Liver (tissue), 9 donors: ENCODE measurements around the gene NLRP5. TPM values are rescaled to one million over a fixed set of nuclear protein-coding genes. Genes with fewer than 3 reads are reported as not detected.

ENCODE experiments used
- DNase-seq: peaks from one replicate; pipeline ENCODE4 v3.0.0-alpha.2; 2017; ENCODE audit warnings: low spot score
- H3K27ac ChIP-seq, 2 donors: one replicate each; pipeline ENCODE4 v1.7.0; 2013; ENCODE audit warnings: inconsistent platforms in 2 of 2, low read length in 2 of 2, control low read depth in 1 of 2, low read depth in 1 of 2, mild to moderate bottlenecking in 1 of 2
- H3K27me3 ChIP-seq, 4 donors: one replicate each; pipeline versions ENCODE4 v1.6.1 to v1.7.0; 2013; ENCODE audit warnings: low read length in 3 of 4, inconsistent platforms in 1 of 4, mild to moderate bottlenecking in 1 of 4, moderate library complexity in 1 of 4; ENCODE audit not compliant: control insufficient read depth in 4 of 4, insufficient read depth in 4 of 4
- H3K36me3 ChIP-seq, 4 donors: one replicate each; pipeline versions ENCODE4 v1.6.1 to v1.7.0; 2013; ENCODE audit warnings: low read length in 3 of 4, mild to moderate bottlenecking in 3 of 4, low read depth in 1 of 4, moderate library complexity in 1 of 4; ENCODE audit not compliant: control insufficient read depth in 4 of 4, insufficient read depth in 3 of 4
- H3K4me1 ChIP-seq, 4 donors: one replicate each; pipeline versions ENCODE4 v1.6.1 to v1.7.0; 2013; ENCODE audit warnings: low read length in 3 of 4, mild to moderate bottlenecking in 3 of 4, moderate library complexity in 1 of 4; ENCODE audit not compliant: control insufficient read depth in 4 of 4, insufficient read depth in 4 of 4
- H3K4me3 ChIP-seq, 3 donors: one replicate each; pipeline versions ENCODE4 v1.6.1 to v1.7.0; 2013; ENCODE audit warnings: low read length in 3 of 3, control low read depth in 1 of 3, low read depth in 1 of 3, mild to moderate bottlenecking in 1 of 3
- H3K9ac ChIP-seq, 2 donors: one replicate each; pipeline ENCODE4 v1.7.0; 2013; ENCODE audit warnings: low read length in 2 of 2, mild to moderate bottlenecking in 2 of 2, moderate library complexity in 2 of 2, control low read depth in 1 of 2, low read depth in 1 of 2
- H3K9me3 ChIP-seq, 4 donors: one replicate each; pipeline versions ENCODE4 v1.6.1 to v1.7.0; 2013; ENCODE audit warnings: low read length in 3 of 4; ENCODE audit not compliant: control insufficient read depth in 4 of 4
- EGR1 ChIP-seq, 2 donors: IDR thresholded peaks; 2 replicates each; pipeline ENCODE4 v1.6.1; 2016 to 2018; ENCODE audit warnings: antibody characterized with exemption in 2 of 2, low read depth in 2 of 2
- FOXA1 ChIP-seq: IDR thresholded peaks from 2 replicates; pipeline ENCODE4 v1.6.1; 2016; ENCODE audit warnings: antibody characterized with exemption
- FOXA2 ChIP-seq: IDR thresholded peaks from 2 replicates; pipeline ENCODE4 v1.6.1; 2016; ENCODE audit warnings: antibody characterized with exemption
- GABPA ChIP-seq, 2 donors: IDR thresholded peaks in 1 of 2; conservative IDR thresholded peaks in 1 of 2; 2 replicates each; pipeline ENCODE4 v1.6.1; 2016; ENCODE audit warnings: antibody characterized with exemption in 2 of 2, mild to moderate bottlenecking in 1 of 2, moderate library complexity in 1 of 2
- HNF4A ChIP-seq, 2 donors: conservative IDR thresholded peaks; 2 replicates each; pipeline ENCODE4 v1.6.1; 2016; ENCODE audit warnings: antibody characterized with exemption in 2 of 2, mild to moderate bottlenecking in 2 of 2
- HNF4G ChIP-seq: IDR thresholded peaks from 2 replicates; pipeline ENCODE4 v1.6.1; 2016; ENCODE audit warnings: antibody characterized with exemption
- JUND ChIP-seq, 2 donors: IDR thresholded peaks; 2 replicates each; pipeline ENCODE4 v1.6.1; 2016; ENCODE audit warnings: antibody characterized with exemption in 2 of 2
- NR2F2 ChIP-seq: IDR thresholded peaks from 2 replicates; pipeline ENCODE4 v1.6.1; 2016; ENCODE audit warnings: antibody characterized with exemption
- RAD21 ChIP-seq, 2 donors: IDR thresholded peaks; 2 replicates each; pipeline ENCODE4 v1.6.1; 2016; ENCODE audit warnings: antibody characterized with exemption in 2 of 2, mild to moderate bottlenecking in 2 of 2
- RXRA ChIP-seq, 2 donors: IDR thresholded peaks; 2 replicates each; pipeline ENCODE4 v1.6.1; 2017 to 2018; ENCODE audit warnings: antibody characterized with exemption in 2 of 2, mild to moderate bottlenecking in 1 of 2
- SP1 ChIP-seq: IDR thresholded peaks from 2 replicates; pipeline ENCODE4 v1.6.1; 2018; ENCODE audit warnings: antibody characterized with exemption, mild to moderate bottlenecking
- TAF1 ChIP-seq: conservative IDR thresholded peaks from 2 replicates; pipeline ENCODE4 v1.6.1; 2016; ENCODE audit warnings: antibody characterized with exemption, mild to moderate bottlenecking
- YY1 ChIP-seq: IDR thresholded peaks from 2 replicates; pipeline ENCODE4 v1.6.1; 2016; ENCODE audit warnings: antibody characterized with exemption, mild to moderate bottlenecking
- WGBS: extraction: QIAGEN DNeasy Blood & Tissue Kit; methylation state at CpG from one replicate; pipeline ENCODE4 v1.1.7; 2013; 5-methylcytosine and 5-hydroxymethylcytosine counted together
- polyA plus RNA-seq, 2 donors: library from polyadenylated mRNA; stranded (reverse) in 1 of 2; unstranded in 1 of 2; fragments of 200-250 nt in 1 of 2; fragments of >200 nt in 1 of 2; fragmentation: Nextera tagmentation in 1 of 2; extraction: Ambion mirVana in 1 of 2; gene quantifications; one replicate each; pipeline versions ENCODE4 v1.2.1 to v1.2.3, GENCODE V29; 2013 to 2015
- total RNA-seq, 2 donors: library from RNA; depleted of rRNA; stranded (reverse); fragments of >200 nt; gene quantifications; one replicate each; pipeline ENCODE4 v1.2.3, GENCODE V29; 2014
- TF ChIP-seq, protein P1 (sequence below): IDR thresholded peaks from 2 replicates; pipeline ENCODE4 v1.6.1; 2016; ENCODE audit warnings: antibody characterized with exemption, mild to moderate bottlenecking
- TF ChIP-seq, protein P2 (sequence below): IDR thresholded peaks from 2 replicates; pipeline ENCODE4 v1.6.1; 2016; ENCODE audit warnings: antibody characterized with exemption
- TF ChIP-seq, protein P3 (sequence below): IDR thresholded peaks from 2 replicates; pipeline ENCODE4 v1.6.1; 2016; ENCODE audit warnings: antibody characterized with exemption
- TF ChIP-seq, protein P4 (sequence below): IDR thresholded peaks from 2 replicates; pipeline ENCODE4 v1.6.1; 2016; ENCODE audit warnings: antibody characterized with exemption
- donor health status: healthy.
- donor health status: healthy.
- donor health status: healthy.
- donor health status: healthy.
- donor health status: healthy.

The NLRP5 gene
- total and polyA plus RNA-seq, 4 donors, result not detected

DNA sequence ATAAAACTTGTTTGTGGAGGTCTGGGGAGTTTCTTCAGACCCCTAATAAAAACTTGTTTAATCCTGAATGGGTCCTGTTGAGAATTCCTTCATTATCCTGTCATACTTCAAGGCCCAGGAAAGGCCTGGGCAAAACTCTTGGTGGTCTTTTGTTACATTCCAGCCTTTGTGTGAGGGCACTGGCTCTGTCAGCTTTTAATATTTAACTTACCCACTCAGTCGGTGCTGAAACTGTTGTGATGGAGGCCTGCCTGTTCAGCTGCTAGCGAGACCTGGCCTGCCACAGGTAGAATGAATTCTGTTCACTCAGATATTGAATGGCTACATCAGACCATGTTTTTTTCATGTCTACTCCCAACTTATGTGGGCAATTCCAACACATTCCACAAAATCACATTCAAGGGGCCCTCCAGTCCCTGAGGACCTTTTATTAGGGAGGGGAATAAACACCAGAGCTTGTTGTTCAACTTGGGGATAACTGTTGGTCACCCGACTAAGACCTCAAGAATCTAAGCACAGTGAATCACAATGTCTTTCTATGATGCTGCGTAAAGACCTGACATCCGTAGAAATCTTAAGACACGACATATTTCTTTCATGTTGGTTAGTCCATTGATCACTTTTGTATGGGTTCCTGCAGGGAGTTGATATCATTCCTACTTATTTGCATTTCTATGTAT is 26.4 kb upstream of the NLRP5 start:
- no peaks in the 10 kb centered on the region for H3K4me1 ChIP-seq
- H3K9me3 ChIP-seq, result peaks cover 0 to 4% (median 0%) of the 10 kb centered on the region in 4 donors
- no peak overlapping the region for H3K27ac ChIP-seq
- H3K4me3 ChIP-seq, result no peak overlapping the region
- TF ChIP-seq FOXA1 (no peak), HNF4A (conservative IDR thresholded peaks at IDR 0.05) (no peak), FOXA2 (no peak), NR2F2 (no peak), YY1 (no peak), GABPA (IDR thresholded peaks at IDR 0.05 in 1 of 2, conservative IDR thresholded peaks at IDR 0.05 in 1 of 2) (no peak), HNF4G (no peak), SP1 (no peak), RXRA (IDR thresholded peaks at IDR 0.05) (no peak)
- TF ChIP-seq, protein P1, sequence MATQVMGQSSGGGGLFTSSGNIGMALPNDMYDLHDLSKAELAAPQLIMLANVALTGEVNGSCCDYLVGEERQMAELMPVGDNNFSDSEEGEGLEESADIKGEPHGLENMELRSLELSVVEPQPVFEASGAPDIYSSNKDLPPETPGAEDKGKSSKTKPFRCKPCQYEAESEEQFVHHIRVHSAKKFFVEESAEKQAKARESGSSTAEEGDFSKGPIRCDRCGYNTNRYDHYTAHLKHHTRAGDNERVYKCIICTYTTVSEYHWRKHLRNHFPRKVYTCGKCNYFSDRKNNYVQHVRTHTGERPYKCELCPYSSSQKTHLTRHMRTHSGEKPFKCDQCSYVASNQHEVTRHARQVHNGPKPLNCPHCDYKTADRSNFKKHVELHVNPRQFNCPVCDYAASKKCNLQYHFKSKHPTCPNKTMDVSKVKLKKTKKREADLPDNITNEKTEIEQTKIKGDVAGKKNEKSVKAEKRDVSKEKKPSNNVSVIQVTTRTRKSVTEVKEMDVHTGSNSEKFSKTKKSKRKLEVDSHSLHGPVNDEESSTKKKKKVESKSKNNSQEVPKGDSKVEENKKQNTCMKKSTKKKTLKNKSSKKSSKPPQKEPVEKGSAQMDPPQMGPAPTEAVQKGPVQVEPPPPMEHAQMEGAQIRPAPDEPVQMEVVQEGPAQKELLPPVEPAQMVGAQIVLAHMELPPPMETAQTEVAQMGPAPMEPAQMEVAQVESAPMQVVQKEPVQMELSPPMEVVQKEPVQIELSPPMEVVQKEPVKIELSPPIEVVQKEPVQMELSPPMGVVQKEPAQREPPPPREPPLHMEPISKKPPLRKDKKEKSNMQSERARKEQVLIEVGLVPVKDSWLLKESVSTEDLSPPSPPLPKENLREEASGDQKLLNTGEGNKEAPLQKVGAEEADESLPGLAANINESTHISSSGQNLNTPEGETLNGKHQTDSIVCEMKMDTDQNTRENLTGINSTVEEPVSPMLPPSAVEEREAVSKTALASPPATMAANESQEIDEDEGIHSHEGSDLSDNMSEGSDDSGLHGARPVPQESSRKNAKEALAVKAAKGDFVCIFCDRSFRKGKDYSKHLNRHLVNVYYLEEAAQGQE, result no peak
- TF ChIP-seq, protein P2, sequence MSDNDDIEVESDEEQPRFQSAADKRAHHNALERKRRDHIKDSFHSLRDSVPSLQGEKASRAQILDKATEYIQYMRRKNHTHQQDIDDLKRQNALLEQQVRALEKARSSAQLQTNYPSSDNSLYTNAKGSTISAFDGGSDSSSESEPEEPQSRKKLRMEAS, result no peak
- TF ChIP-seq, protein P3, sequence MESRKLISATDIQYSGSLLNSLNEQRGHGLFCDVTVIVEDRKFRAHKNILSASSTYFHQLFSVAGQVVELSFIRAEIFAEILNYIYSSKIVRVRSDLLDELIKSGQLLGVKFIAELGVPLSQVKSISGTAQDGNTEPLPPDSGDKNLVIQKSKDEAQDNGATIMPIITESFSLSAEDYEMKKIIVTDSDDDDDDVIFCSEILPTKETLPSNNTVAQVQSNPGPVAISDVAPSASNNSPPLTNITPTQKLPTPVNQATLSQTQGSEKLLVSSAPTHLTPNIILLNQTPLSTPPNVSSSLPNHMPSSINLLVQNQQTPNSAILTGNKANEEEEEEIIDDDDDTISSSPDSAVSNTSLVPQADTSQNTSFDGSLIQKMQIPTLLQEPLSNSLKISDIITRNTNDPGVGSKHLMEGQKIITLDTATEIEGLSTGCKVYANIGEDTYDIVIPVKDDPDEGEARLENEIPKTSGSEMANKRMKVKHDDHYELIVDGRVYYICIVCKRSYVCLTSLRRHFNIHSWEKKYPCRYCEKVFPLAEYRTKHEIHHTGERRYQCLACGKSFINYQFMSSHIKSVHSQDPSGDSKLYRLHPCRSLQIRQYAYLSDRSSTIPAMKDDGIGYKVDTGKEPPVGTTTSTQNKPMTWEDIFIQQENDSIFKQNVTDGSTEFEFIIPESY, result no peak
- no peak for DNase-seq
- WGBS, result 75% methylated on average over 6 of the region's 6 CpGs
- H3K36me3 ChIP-seq, result no peaks in the 10 kb centered on the region
- H3K9ac ChIP-seq, result no peak overlapping the region
- H3K27me3 ChIP-seq, result no peaks in the 10 kb centered on the region

DNA sequence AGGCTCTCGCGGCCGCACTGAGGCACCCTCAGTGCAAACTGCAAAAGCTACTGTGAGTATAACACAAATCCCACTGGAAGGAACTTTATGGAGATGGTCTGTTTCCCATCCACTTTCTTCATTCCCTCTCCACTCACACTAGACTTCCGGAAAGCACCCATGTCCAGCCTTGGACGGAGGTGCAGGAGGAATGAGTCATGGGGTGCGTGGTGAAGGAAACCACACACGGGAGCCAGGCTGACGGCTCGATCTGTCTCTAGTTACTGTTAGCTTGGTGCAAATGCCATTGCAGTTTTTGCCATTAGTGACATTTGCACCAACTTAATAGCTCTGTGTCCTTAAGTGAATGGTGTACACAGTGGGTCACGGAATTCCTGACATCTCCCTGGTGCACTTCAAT is 24.4 kb upstream of the NLRP5 start:
- no peaks in the 10 kb centered on the region for H3K36me3 ChIP-seq
- no peaks in the 10 kb centered on the region for H3K27me3 ChIP-seq
- TF ChIP-seq TAF1, result no peak
- no peak for TF ChIP-seq HNF4G
- no peak for TF ChIP-seq FOXA1
- no peak for TF ChIP-seq RAD21 (IDR thresholded peaks at IDR 0.05)
- no peak for TF ChIP-seq RXRA (IDR thresholded peaks at IDR 0.05)
- TF ChIP-seq, protein P3, result no peak
- TF ChIP-seq, protein P2, result no peak
- TF ChIP-seq YY1, result no peak
- TF ChIP-seq EGR1 (IDR thresholded peaks at IDR 0.05; ENCODE audit: low read depth in 2 of 2), result no peak
- TF ChIP-seq JUND (IDR thresholded peaks at IDR 0.05), result no peak
- TF ChIP-seq, protein P4, sequence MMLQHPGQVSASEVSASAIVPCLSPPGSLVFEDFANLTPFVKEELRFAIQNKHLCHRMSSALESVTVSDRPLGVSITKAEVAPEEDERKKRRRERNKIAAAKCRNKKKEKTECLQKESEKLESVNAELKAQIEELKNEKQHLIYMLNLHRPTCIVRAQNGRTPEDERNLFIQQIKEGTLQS, result no peak
- no peak for TF ChIP-seq HNF4A (conservative IDR thresholded peaks at IDR 0.05)
- H3K27ac ChIP-seq, result no peak overlapping the region
- H3K4me3 ChIP-seq, result no peak overlapping the region
- H3K9ac ChIP-seq, result no peak overlapping the region
- 91% methylated on average over 10 of the region's 10 CpGs for WGBS
- H3K4me1 ChIP-seq, result no peaks in the 10 kb centered on the region
- H3K9me3 ChIP-seq, result peaks cover 0 to 4% (median 0%) of the 10 kb centered on the region in 4 donors
- DNase-seq, result no peak
